Activated T-helper 1 cell treated with anti-CD3 and anti-CD28 coated beads, Interleukin-2, amount 50 U/mL, for 16 hours (primary cell): ENCODE measurements around the gene DENND2C.

Experiments
- DNase-seq, 2 donors: peaks; one replicate each; pipeline ENCODE4 v3.0.0-alpha.2; 2020; ENCODE audit warnings: low read depth in 1 of 2, low spot score in 1 of 2

The DENND2C gene

GRCh38 chr1:114669562-114670082 is at the start of gene DENND2C:
Gene DENND2C (minus strand): TSS chr1:114670049. CDS start chr1:114625984, 44,065 bp downstream.
- no peak for DNase-seq

- DNase-seq, result no peak
Observed at GRCh38 chr1:114719424-114719787, 49.6 kb upstream of the DENND2C start.

- DNase-seq, result no peak
Observed at GRCh38 chr1:114718661-114719423, 49.0 kb upstream of the DENND2C start.

- DNase-seq, result peak; percentile 91 to 93
Observed at GRCh38 chr1:114716304-114717170, 46.7 kb upstream of the DENND2C start, which contains the start of gene NRAS. Gene NRAS (minus strand): TSS chr1:114716771. CDS start chr1:114716160, 611 bp downstream.

- no peak for DNase-seq
Observed at GRCh38 chr1:114715952-114716303, 46.1 kb upstream of the DENND2C start.

- DNase-seq, result no peak
Observed at GRCh38 chr1:114712977-114713376, 43.1 kb upstream of the DENND2C start.

GRCh38 chr1:114710360-114710759 is 40.5 kb upstream of the DENND2C start:
- DNase-seq, result no peak

GRCh38 chr1:114707604-114708003 is 37.8 kb upstream of the DENND2C start:
- no peak for DNase-seq

GRCh38 chr1:114703242-114703641 is 33.4 kb upstream of the DENND2C start:
- DNase-seq, result no peak

GRCh38 chr1:114702737-114703136 is 32.9 kb upstream of the DENND2C start:
- no peak for DNase-seq

- no peak for DNase-seq
Observed at GRCh38 chr1:114701931-114702330, 32.1 kb upstream of the DENND2C start.

GRCh38 chr1:114700036-114700600 is 30.3 kb upstream of the DENND2C start:
- no peak for DNase-seq

- no peak for DNase-seq
Observed at GRCh38 chr1:114696810-114697209, 27.0 kb upstream of the DENND2C start.

GRCh38 chr1:114695430-114696058 is 25.7 kb upstream of the DENND2C start, which contains the start of gene AMPD1:
Gene AMPD1 (minus strand): TSS chr1:114695546. CDS start chr1:114695471, 75 bp downstream.
- DNase-seq, result no peak

GRCh38 chr1:114694540-114695310 is 24.9 kb upstream of the DENND2C start:
- DNase-seq, result no peak

GRCh38 chr1:114692947-114693346 is 23.1 kb upstream of the DENND2C start:
- no peak for DNase-seq

- DNase-seq, result no peak
Observed at GRCh38 chr1:114691061-114691460, 21.2 kb upstream of the DENND2C start.

- DNase-seq, result no peak
Observed at GRCh38 chr1:114690148-114690547, 20.3 kb upstream of the DENND2C start.

GRCh38 chr1:114688526-114688925 is 18.7 kb upstream of the DENND2C start:
- DNase-seq, result no peak

- DNase-seq, result no peak
Observed at GRCh38 chr1:114685851-114686250, 16.0 kb upstream of the DENND2C start.
